Smooth muscle cell (in vitro differentiated cells): ENCODE measurements around the gene FRMPD2. TPM values are rescaled to one million over a fixed set of nuclear protein-coding genes. Genes with fewer than 3 reads are reported as not detected.

Experiments
- DNase-seq: peaks from one replicate; lab custom pipeline; 2025; ENCODE audit not compliant: unreplicated experiment; lab: John Stamatoyannopoulos, UW
- H2AFZ ChIP-seq: fragments of 200-600 bp; sonication (generic); 2 replicates; pipeline ENCODE4 v1.6.0; 2016; ENCODE audit warnings: antibody characterized with exemption, low read depth, mild to moderate bottlenecking
- H3F3A ChIP-seq: fragments of 200-600 bp; sonication (generic); 2 replicates; pipeline ENCODE4 v1.6.0; 2017; ENCODE audit warnings: antibody characterized with exemption, low read depth
- H3K27ac ChIP-seq: fragments of 200-600 bp; sonication (generic); 2 replicates; pipeline ENCODE4 v1.5.1; 2016; ENCODE audit warnings: low read depth, mild to moderate bottlenecking
- H3K27me3 ChIP-seq: fragments of 200-600 bp; sonication (generic); 2 replicates; pipeline ENCODE4 v1.6.1; 2016; ENCODE audit warnings: low read depth, mild to moderate bottlenecking
- H3K36me3 ChIP-seq: fragments of 200-600 bp; sonication (generic); 2 replicates; pipeline ENCODE4 v1.5.1; 2016; ENCODE audit warnings: low read depth
- H3K4me1 ChIP-seq: fragments of 200-600 bp; sonication (generic); 2 replicates; pipeline ENCODE4 v1.5.1; 2016; ENCODE audit warnings: low read depth
- H3K4me2 ChIP-seq: fragments of 200-600 bp; sonication (generic); 2 replicates; pipeline ENCODE4 v1.6.0; 2016; ENCODE audit warnings: mild to moderate bottlenecking
- H3K4me3 ChIP-seq: fragments of 200-600 bp; sonication (generic); 2 replicates; pipeline ENCODE4 v1.5.1; 2016; ENCODE audit warnings: mild to moderate bottlenecking
- H3K79me2 ChIP-seq: fragments of 200-600 bp; sonication (generic); 2 replicates; pipeline ENCODE4 v1.6.0; 2016; ENCODE audit warnings: low read depth, mild to moderate bottlenecking
- H3K9ac ChIP-seq: fragments of 200-600 bp; sonication (generic); 2 replicates; pipeline ENCODE4 v1.6.0; 2016; ENCODE audit warnings: low read depth
- H3K9me3 ChIP-seq: fragments of 200-600 bp; sonication (generic); replicated peaks from 2 replicates; pipeline ENCODE4 v1.5.1; 2016; ENCODE audit warnings: low read depth
- H4K20me1 ChIP-seq: fragments of 200-600 bp; sonication (generic); 2 replicates; pipeline ENCODE4 v1.6.0; 2016; ENCODE audit warnings: low read depth
- WGBS: methylation state at CpG from one replicate; pipeline ENCODE4 v1.1.7; 2016; ENCODE audit warnings: low lambda C conversion rate; 5-methylcytosine and 5-hydroxymethylcytosine counted together
- polyA plus RNA-seq: library from polyadenylated mRNA; unstranded; fragments of >200 nt; fragmentation: Nextera tagmentation; extraction: Ambion mirVana; gene quantifications from 2 replicates; pipeline ENCODE4 v1.2.1, GENCODE V29; 2016
- total RNA-seq: library from RNA; depleted of rRNA; stranded (reverse); fragments of >200 nt; gene quantifications from 2 replicates; pipeline ENCODE4 v1.2.3, GENCODE V29; 2014
- TF ChIP-seq, protein P1 (sequence below): fragments of 200-600 bp; sonication (generic); IDR thresholded peaks from 2 replicates; pipeline ENCODE4 v1.5.1; 2017; ENCODE audit warnings: borderline replicate concordance, mild to moderate bottlenecking, antibody characterized with exemption; ENCODE audit not compliant: insufficient read depth, poor library complexity, severe bottlenecking

Gene FRMPD2
- total and polyA plus RNA-seq, 2 experiments from 2014 or later, result 0.18 TPM; not detected in 1

DNA sequence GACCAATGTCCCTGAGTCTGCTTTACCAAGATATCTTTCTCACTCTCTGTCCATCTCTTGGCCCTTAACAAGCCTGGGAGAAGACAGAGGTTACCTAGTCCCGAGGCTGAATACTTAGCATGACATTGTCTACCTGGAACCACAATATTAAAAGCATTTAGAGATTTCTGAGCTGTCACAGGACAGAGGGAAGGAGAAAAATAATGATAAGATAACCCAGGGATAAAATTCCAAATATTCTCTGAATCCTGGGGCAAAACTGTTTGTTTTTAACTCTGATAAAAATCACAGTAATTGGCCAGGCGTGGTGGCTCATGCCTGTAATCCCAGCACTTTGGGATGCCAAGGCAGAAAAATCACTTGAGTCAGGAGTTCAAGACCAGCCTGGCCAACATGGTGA, 19.9 kb upstream of the FRMPD2 start:
- Histone ChIP-seq H3K4me1 (no peaks in the 10 kb centered on the region), H4K20me1 (no peaks in the 10 kb centered on the region), H3F3A (no peaks in the 10 kb centered on the region), H3K4me2 (no peak overlapping the region), H2AFZ (no peak overlapping the region), H3K79me2 (no peaks in the 10 kb centered on the region), H3K9me3 (no peaks in the 10 kb centered on the region), H3K36me3 (no peaks in the 10 kb centered on the region), H3K27ac (no peak overlapping the region), H3K4me3 (no peak overlapping the region), H3K27me3 (peaks cover 6% of the 10 kb centered on the region), H3K9ac (no peak overlapping the region)
- TF ChIP-seq, protein P1, sequence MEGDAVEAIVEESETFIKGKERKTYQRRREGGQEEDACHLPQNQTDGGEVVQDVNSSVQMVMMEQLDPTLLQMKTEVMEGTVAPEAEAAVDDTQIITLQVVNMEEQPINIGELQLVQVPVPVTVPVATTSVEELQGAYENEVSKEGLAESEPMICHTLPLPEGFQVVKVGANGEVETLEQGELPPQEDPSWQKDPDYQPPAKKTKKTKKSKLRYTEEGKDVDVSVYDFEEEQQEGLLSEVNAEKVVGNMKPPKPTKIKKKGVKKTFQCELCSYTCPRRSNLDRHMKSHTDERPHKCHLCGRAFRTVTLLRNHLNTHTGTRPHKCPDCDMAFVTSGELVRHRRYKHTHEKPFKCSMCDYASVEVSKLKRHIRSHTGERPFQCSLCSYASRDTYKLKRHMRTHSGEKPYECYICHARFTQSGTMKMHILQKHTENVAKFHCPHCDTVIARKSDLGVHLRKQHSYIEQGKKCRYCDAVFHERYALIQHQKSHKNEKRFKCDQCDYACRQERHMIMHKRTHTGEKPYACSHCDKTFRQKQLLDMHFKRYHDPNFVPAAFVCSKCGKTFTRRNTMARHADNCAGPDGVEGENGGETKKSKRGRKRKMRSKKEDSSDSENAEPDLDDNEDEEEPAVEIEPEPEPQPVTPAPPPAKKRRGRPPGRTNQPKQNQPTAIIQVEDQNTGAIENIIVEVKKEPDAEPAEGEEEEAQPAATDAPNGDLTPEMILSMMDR, result no peak
- 87% methylated on average over 2 of the region's 2 CpGs for WGBS
- no peak for DNase-seq

GRCh38 chr10:48292616-48293015, 18.1 kb upstream of the FRMPD2 start:
- Histone ChIP-seq H3K79me2 (no peaks in the 10 kb centered on the region), H3K27me3 (no peaks in the 10 kb centered on the region), H4K20me1 (no peaks in the 10 kb centered on the region), H3K4me3 (no peak overlapping the region), H3K36me3 (no peaks in the 10 kb centered on the region), H3F3A (no peaks in the 10 kb centered on the region), H3K4me2 (no peak overlapping the region), H3K27ac (no peak overlapping the region), H3K4me1 (no peaks in the 10 kb centered on the region), H3K9ac (no peak overlapping the region), H2AFZ (no peak overlapping the region), H3K9me3 (no peaks in the 10 kb centered on the region)
- TF ChIP-seq, protein P1, result no peak
- DNase-seq, result no peak
- WGBS, result 93% methylated on average over 3 of the region's 3 CpGs

DNA sequence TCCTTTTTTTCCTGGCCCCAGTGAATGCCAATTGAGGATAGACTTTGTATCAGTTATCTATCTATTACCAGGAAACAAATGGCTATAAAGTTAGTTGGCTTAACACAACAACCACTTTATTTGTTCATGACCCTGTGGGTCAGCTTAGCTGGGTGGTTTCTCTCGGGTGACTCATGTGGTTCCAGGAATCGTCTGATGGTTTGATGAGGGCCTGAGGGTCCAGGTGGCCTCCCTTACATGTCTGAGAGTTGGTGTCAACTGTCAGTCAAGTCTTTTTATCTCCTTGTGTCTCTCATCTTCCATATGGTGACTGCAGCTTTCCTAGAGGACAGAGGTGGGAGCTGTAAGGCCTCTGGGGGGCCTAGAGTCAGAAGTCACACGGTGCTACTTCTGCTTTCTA, 16.7 kb upstream of the FRMPD2 start:
- Histone ChIP-seq H3K79me2 (no peaks in the 10 kb centered on the region), H3K27ac (no peak overlapping the region), H3K4me3 (no peak overlapping the region), H3K4me1 (no peaks in the 10 kb centered on the region), H2AFZ (no peak overlapping the region), H3K4me2 (no peak overlapping the region), H3K27me3 (no peaks in the 10 kb centered on the region), H4K20me1 (no peaks in the 10 kb centered on the region), H3K36me3 (no peaks in the 10 kb centered on the region), H3K9me3 (no peaks in the 10 kb centered on the region), H3K9ac (no peak overlapping the region), H3F3A (no peaks in the 10 kb centered on the region)
- no peak for DNase-seq
- TF ChIP-seq, protein P1, result no peak
- WGBS, result 71% methylated on average over 3 of the region's 3 CpGs

GRCh38 chr10:48290286-48290685, 15.8 kb upstream of the FRMPD2 start:
- no peak for DNase-seq
- Histone ChIP-seq H3K79me2 (no peaks in the 10 kb centered on the region), H3K36me3 (no peaks in the 10 kb centered on the region), H4K20me1 (no peaks in the 10 kb centered on the region), H3F3A (no peaks in the 10 kb centered on the region), H3K4me2 (no peak overlapping the region), H2AFZ (no peak overlapping the region), H3K9me3 (no peaks in the 10 kb centered on the region), H3K4me3 (no peak overlapping the region), H3K27me3 (no peaks in the 10 kb centered on the region), H3K27ac (no peak overlapping the region), H3K9ac (no peak overlapping the region), H3K4me1 (no peaks in the 10 kb centered on the region)
- WGBS, result 92% methylated on average over 9 of the region's 9 CpGs
- TF ChIP-seq, protein P1, result no peak
